GM12801 (cell line): Measurements from ENCODE around the gene KCNJ12.

Source experiments
- CTCF ChIP-seq: IDR thresholded peaks from one replicate; pipeline ENCODE4 v1.5.1; 2011; ENCODE audit warnings: control low read depth; ENCODE audit not compliant: insufficient read length; ENCODE audit errors: extremely low read depth

Gene KCNJ12

GRCh38 chr17:21458054-21458453, 81.9 kb downstream of the KCNJ12 start:
- TF ChIP-seq CTCF: no peak

GRCh38 chr17:21459536-21459935, 83.4 kb downstream of the KCNJ12 start:
- TF ChIP-seq CTCF: no peak

DNA sequence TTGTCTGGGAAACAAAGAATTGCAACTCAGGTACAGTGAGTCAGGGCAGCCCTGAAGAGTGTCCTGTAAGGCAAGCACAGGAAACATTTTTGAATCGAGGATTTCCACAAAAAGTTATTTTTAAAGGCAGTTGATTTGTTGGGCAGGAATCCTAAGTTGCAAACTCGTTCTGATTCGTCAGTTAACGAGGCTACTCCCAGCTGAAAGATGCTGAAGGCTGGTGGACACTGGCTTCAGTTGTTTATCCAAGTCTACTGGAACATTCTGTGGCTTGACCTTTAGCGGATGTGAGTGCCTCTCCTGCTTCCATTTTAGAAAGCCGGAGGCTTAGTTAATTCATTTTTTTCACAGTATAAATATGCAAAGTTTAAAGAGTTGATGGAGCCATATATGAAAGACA, 84.2 kb downstream of the KCNJ12 start:
- no peak for TF ChIP-seq CTCF

DNA sequence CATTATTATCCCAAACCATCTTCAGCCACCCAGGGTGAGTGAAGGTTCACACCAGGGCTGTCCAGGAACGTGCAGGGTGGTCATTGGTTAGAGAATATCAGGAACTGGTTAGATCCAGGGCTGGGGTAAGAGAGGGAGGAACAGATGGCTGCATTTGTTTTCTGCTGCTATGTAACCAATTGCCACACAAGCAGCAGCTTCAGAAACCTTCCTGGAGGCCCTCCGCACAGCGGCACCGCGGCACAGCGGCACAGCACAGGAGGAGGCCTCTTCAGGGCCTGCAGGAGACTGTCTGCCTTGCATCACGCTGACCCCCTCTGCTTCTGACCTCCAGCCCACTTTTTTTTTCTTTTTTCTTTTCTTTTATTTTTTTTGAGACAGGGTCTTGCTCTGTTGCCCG, 86.1 kb downstream of the KCNJ12 start:
- TF ChIP-seq CTCF: no peak

- no peak for TF ChIP-seq CTCF
Measured at GRCh38 chr17:21463204-21463661, 87.1 kb downstream of the KCNJ12 start.

DNA sequence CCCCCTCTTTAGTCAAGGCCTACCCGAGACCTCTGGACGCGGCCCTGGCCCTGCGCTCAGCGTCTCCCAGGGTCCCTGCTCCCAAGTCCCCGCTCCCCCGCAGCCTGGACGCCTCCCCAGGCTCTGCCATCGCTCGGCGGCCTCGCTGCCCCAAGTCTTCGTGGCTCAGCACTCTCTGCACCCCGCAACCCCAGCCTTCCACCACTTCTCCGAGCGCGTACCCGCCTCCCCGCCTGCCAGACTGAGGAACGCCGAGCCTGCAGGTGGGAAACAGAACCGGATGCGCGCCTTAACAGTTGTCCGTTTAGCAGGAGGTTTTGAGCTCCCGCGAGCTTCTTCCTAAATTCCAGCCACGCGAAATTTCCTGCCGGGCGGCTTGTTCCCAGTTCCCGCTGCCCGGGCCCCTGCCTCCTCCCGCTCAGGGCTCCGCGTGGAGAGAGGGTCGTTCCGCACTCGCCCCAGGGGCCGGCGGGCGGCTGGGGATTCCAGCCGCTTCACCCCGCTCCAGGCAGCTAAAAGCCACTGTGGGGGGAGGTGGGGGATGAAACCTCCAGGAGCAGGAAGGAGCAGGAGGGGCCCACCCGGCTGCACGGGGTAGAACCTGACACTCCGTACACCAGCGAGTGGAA, 87.7 kb downstream of the KCNJ12 start:
- TF ChIP-seq CTCF: no peak

DNA sequence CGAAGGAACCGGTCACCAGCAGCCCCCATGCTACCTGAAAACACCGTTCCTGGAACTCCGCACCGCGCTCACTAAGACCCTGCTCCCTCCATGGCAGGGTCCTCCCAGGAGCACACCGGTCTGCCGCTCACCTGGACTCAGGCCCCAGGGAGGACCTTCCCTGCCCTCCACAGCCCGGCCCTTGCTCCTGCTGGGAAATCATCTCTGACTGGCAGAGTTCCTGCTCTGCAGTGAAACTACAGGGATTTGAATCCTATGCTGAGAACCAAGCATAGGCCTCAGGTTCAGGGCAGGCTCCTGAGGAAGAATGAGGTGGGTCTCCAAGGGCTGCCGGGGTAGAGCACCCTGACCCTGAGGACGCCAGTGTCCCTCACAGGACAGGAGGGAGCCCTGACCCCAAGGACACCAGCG, 88.5 kb downstream of the KCNJ12 start:
- TF ChIP-seq CTCF: no peak

DNA sequence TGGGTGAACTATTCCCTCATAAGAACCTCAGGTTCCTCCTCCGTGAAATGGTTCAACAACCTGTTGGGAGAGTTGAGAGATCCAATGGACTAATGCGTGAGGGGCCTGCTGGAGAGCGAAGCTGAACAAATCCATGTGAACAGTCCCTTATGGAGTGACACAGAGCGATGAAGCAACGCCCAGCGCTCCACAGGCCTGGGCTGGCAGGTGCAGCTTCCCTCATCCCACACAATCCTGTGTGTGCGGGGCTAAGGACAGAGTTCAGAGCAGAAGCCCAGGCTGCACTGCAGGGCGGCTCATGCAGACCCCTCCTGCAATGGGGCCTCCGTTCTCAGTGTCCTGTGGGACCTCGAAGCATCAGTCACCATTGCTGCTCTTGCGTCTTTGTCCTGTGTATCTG, 90.4 kb downstream of the KCNJ12 start:
- TF ChIP-seq CTCF: no peak
